ENCODE measurements around the gene TMA7. TPM values are rescaled to one million over a fixed set of nuclear protein-coding genes. Genes with fewer than 3 reads are reported as not detected.
"Not testable (repeated sequence)": the region's sequence is repeated elsewhere in the genome, so short reads cannot be mapped to it uniquely, and the experiment has no call there.

TMA7 gene
- total and polyA plus RNA-seq, 2 donors (not counting 3 experiments of a cell fraction or from before 2014, with no cell fraction given), result 137 to 306 TPM

GRCh38 chr3:48460517-48460902 is 20.5 kb downstream of the TMA7 start:
- Histone ChIP-seq H3K4me3 (replicated peaks in 1 of 3; ENCODE audit: insufficient read depth in 1 of 3, low read depth in 1 of 3, low read length in 3 of 3) (no peak overlapping the region), H3K27ac (ENCODE audit: insufficient read depth, low read depth, low read length) (no peak overlapping the region), H3K36me3 (ENCODE audit: control insufficient read depth in 2 of 2, extremely low read depth in 1 of 2, insufficient read depth in 2 of 2, low read length in 2 of 2) (peaks cover 14 to 27% of the 10 kb centered on the region in 2 experiments), H3K4me1 (ENCODE audit: control insufficient read depth, extremely low read depth, insufficient read depth, low read length) (peaks cover 6% of the 10 kb centered on the region), H3K9ac (replicated peaks; ENCODE audit: extremely low read depth, insufficient read depth, low read length) (no peak overlapping the region), H3K9me1 (replicated peaks; ENCODE audit: control insufficient read depth, extremely low read depth, insufficient read depth, low read length) (no peaks in the 10 kb centered on the region), H3K79me2 (ENCODE audit: control insufficient read depth, insufficient read depth, low read length) (no peaks in the 10 kb centered on the region), H4K20me1 (replicated peaks; ENCODE audit: control insufficient read depth, extremely low read depth, insufficient read depth, low read length) (no peaks in the 10 kb centered on the region), H3K4me2 (ENCODE audit: insufficient read depth, low read length) (no peak overlapping the region), H3K27me3 (ENCODE audit: control insufficient read depth in 2 of 2, insufficient read depth in 2 of 2, low read length in 2 of 2) (no peaks in the 10 kb centered on the region), H3K9me3 (replicated peaks; ENCODE audit: control insufficient read depth, insufficient read depth, low read length) (no peaks in the 10 kb centered on the region), H2AFZ (ENCODE audit: low read depth, low read length) (no peak overlapping the region)
- TF ChIP-seq JUN (IDR thresholded peaks at IDR 0.05; ENCODE audit: borderline replicate concordance, insufficient read depth, insufficient read length, low read depth), result no peak
- TF ChIP-seq EZH2 (IDR thresholded peaks at IDR 0.05; ENCODE audit: borderline replicate concordance, low read depth, low read length, severe bottlenecking), result no peak
- no peak for TF ChIP-seq CTCF (IDR thresholded peaks at IDR 0.05; ENCODE audit: extremely low read depth in 1 of 2, insufficient read depth in 1 of 2, low read depth in 1 of 2, low read length in 2 of 2)
- no peak for TF ChIP-seq GATA2 (IDR thresholded peaks at IDR 0.05; ENCODE audit: insufficient read depth, insufficient read length, low read depth, low read length)
- TF ChIP-seq FOS (IDR thresholded peaks at IDR 0.05; ENCODE audit: borderline replicate concordance, insufficient read depth, low read length), result no peak
- no peak for TF ChIP-seq MAX (IDR thresholded peaks at IDR 0.05; ENCODE audit: insufficient read depth, insufficient read length)
- no peak for TF ChIP-seq POLR2A (IDR thresholded peaks at IDR 0.05; ENCODE audit: low read depth, low read length)
- TF ChIP-seq MYC (IDR thresholded peaks at IDR 0.05; ENCODE audit: low read depth, low read length), result no peak
- TF ChIP-seq POLR2AphosphoS5 (IDR thresholded peaks at IDR 0.05; ENCODE audit: insufficient read depth, low read depth, low read length), result no peak
- FAIRE-seq (no peak), DNase-seq (ENCODE audit: low read depth, low spot score) (no peak)
- ChIA-PET POLR2A (no interaction called here), CTCF (interaction anchor here (3.7 kb wide), 1 partner anchor 89 kb away, joined by 12 read pairs; no protein-coding TSS in a partner anchor)
- intact Hi-C loops (cut with micrococcal nuclease) (no loop called here), dilution Hi-C loops (cut with MboI; ENCODE audit: extremely low pct_ligation_motif_present, low sequenced_read_pairs) (no loop called here)
- no TSS peak for BruUV-seq (replicated peaks)

- H3K4me3 ChIP-seq (replicated peaks in 1 of 3; ENCODE audit: insufficient read depth in 1 of 3, low read depth in 1 of 3, low read length in 3 of 3); H3K27ac ChIP-seq (ENCODE audit: insufficient read depth, low read depth, low read length); FAIRE-seq; H4K20me1 ChIP-seq (replicated peaks; ENCODE audit: control insufficient read depth, extremely low read depth, insufficient read depth, low read length); dilution Hi-C loops (cut with MboI; ENCODE audit: extremely low pct_ligation_motif_present, low sequenced_read_pairs); H3K9me3 ChIP-seq (replicated peaks; ENCODE audit: control insufficient read depth, insufficient read depth, low read length); DNase-seq (ENCODE audit: low read depth, low spot score); H3K9me1 ChIP-seq (replicated peaks; ENCODE audit: control insufficient read depth, extremely low read depth, insufficient read depth, low read length); H2AFZ ChIP-seq (ENCODE audit: low read depth, low read length); H3K79me2 ChIP-seq (ENCODE audit: control insufficient read depth, insufficient read depth, low read length); H3K27me3 ChIP-seq (ENCODE audit: control insufficient read depth in 2 of 2, insufficient read depth in 2 of 2, low read length in 2 of 2); BruUV-seq (replicated peaks); intact Hi-C loops (cut with micrococcal nuclease); H3K4me2 ChIP-seq (ENCODE audit: insufficient read depth, low read length); H3K9ac ChIP-seq (replicated peaks; ENCODE audit: extremely low read depth, insufficient read depth, low read length); POLR2A ChIA-PET: not testable (repeated sequence)
- Histone ChIP-seq H3K36me3 (ENCODE audit: control insufficient read depth in 2 of 2, extremely low read depth in 1 of 2, insufficient read depth in 2 of 2, low read length in 2 of 2) (peaks cover 14 to 25% of the 10 kb centered on the region in 2 experiments), H3K4me1 (ENCODE audit: control insufficient read depth, extremely low read depth, insufficient read depth, low read length) (peaks cover 13% of the 10 kb centered on the region)
- CTCF ChIA-PET, result interaction anchor here (1.0 to 4.5 kb wide), 3 partner anchors 26 to 87 kb away, joined by 3 to 20 read pairs (median 12); no protein-coding TSS in a partner anchor
These were observed 21.7 kb downstream of the TMA7 start for GRCh38 chr3:48461767-48462166.

Measured in endothelial cell of umbilical vein (primary cell).